ENCODE results near the gene TRIO. TPM values are rescaled to one million over a fixed set of nuclear protein-coding genes. Genes with fewer than 3 reads are reported as not detected.

The TRIO gene
- total RNA-seq, 1 donor from 2014 or later, result 223 TPM

- Mint-ChIP-seq H3K27ac (no peak overlapping the region), H3K9me3 (no peaks in the 10 kb centered on the region), H3K36me3 (ENCODE audit: low read depth) (peaks cover 88% of the 10 kb centered on the region), H3K4me3 (no peak overlapping the region), H3K27me3 (no peaks in the 10 kb centered on the region), H3K4me1 (no peaks in the 10 kb centered on the region)
- TF ChIP-seq CTCF (IDR thresholded peaks at IDR 0.05), result no peak
- intact Hi-C loops (cut with micrococcal nuclease), result no loop called here
- DNase-seq, result no peak
- ATAC-seq (ENCODE audit: low read depth), result no peak
- CTCF ChIA-PET, result no interaction called here
- POLR2A ChIA-PET, result no interaction called here
These were observed 158.0 kb downstream of the TRIO start for GRCh38 chr5:14301186-14301585.

GRCh38 chr5:14302330-14302729, 159.2 kb downstream of the TRIO start:
- Mint-ChIP-seq H3K27me3 (no peaks in the 10 kb centered on the region), H3K9me3 (no peaks in the 10 kb centered on the region), H3K36me3 (ENCODE audit: low read depth) (peaks cover 88% of the 10 kb centered on the region), H3K4me1 (no peaks in the 10 kb centered on the region), H3K4me3 (no peak overlapping the region), H3K27ac (no peak overlapping the region)
- TF ChIP-seq CTCF (IDR thresholded peaks at IDR 0.05), result no peak
- ChIA-PET CTCF (no interaction called here), POLR2A (no interaction called here)
- intact Hi-C loops (cut with micrococcal nuclease), result no loop called here
- no peak for ATAC-seq (ENCODE audit: low read depth)
- DNase-seq, result no peak

- POLR2A ChIA-PET, result no interaction called here
These were observed 161.9 kb downstream of the TRIO start for GRCh38 chr5:14305045-14305444.

GRCh38 chr5:14306329-14306815, 163.2 kb downstream of the TRIO start:
- Mint-ChIP-seq H3K27ac (no peak overlapping the region), H3K4me1 (no peaks in the 10 kb centered on the region), H3K4me3 (no peak overlapping the region), H3K9me3 (no peaks in the 10 kb centered on the region), H3K36me3 (ENCODE audit: low read depth) (peaks cover 91% of the 10 kb centered on the region), H3K27me3 (no peaks in the 10 kb centered on the region)
- no peak for TF ChIP-seq CTCF (IDR thresholded peaks at IDR 0.05)
- ATAC-seq (ENCODE audit: low read depth), result no peak
- no peak for DNase-seq
- intact Hi-C loops (cut with micrococcal nuclease), result no loop called here
- POLR2A ChIA-PET, result no interaction called here
- CTCF ChIA-PET, result no interaction called here

More at GRCh38 chr5:14305045-14305444, 161.9 kb downstream of the TRIO start:
- DNase-seq (no peak), ATAC-seq (ENCODE audit: low read depth) (no peak)
- Mint-ChIP-seq H3K9me3 (no peaks in the 10 kb centered on the region), H3K4me1 (no peaks in the 10 kb centered on the region), H3K4me3 (no peak overlapping the region), H3K27ac (no peak overlapping the region), H3K36me3 (ENCODE audit: low read depth) (peaks cover 87% of the 10 kb centered on the region), H3K27me3 (no peaks in the 10 kb centered on the region)
- CTCF ChIA-PET, result no interaction called here
- intact Hi-C loops (cut with micrococcal nuclease), result no loop called here
- no peak for TF ChIP-seq CTCF (IDR thresholded peaks at IDR 0.05)

GRCh38 chr5:14308384-14309154, 165.4 kb downstream of the TRIO start:
- H3K4me3 Mint-ChIP-seq, result no peak overlapping the region

More at GRCh38 chr5:14308384-14309154, 165.4 kb downstream of the TRIO start:
- Mint-ChIP-seq H3K27me3 (no peaks in the 10 kb centered on the region), H3K9me3 (no peaks in the 10 kb centered on the region), H3K36me3 (ENCODE audit: low read depth) (peaks cover 92% of the 10 kb centered on the region), H3K4me1 (no peaks in the 10 kb centered on the region), H3K27ac (no peak overlapping the region)
- POLR2A ChIA-PET, result no interaction called here
- CTCF ChIA-PET, result no interaction called here
- TF ChIP-seq CTCF (IDR thresholded peaks at IDR 0.05), result no peak
- intact Hi-C loops (cut with micrococcal nuclease), result no loop called here
- no peak for ATAC-seq (ENCODE audit: low read depth)
- no peak for DNase-seq
